AG04449 (cell line): ENCODE results near the gene GPR31.

Experiments used
- CTCF ChIA-PET: fragments of 350-600 bp; formaldehyde crosslinking; extraction: SDS; loops from one replicate; lab custom pipeline; 2021; ENCODE audit warnings: antibody characterized with exemption; lab: Yijun Ruan, JAX
- POLR2A ChIA-PET: fragments of 400-600, 350-600 bp; formaldehyde crosslinking; extraction: SDS; loops from one replicate; lab custom pipeline; 2020; ENCODE audit warnings: antibody characterized with exemption, inconsistent platforms; lab: Yijun Ruan, JAX
- DNase-seq: peaks from one replicate; pipeline ENCODE4 v3.0.0-alpha.2; 2010; ENCODE audit warnings: low read depth, low spot score
- H3K4me3 ChIP-seq: 2 replicates; pipeline ENCODE4 v1.5.1; 2011; ENCODE audit warnings: low read depth, mild to moderate bottlenecking, control low read depth, low read length
- CTCF ChIP-seq: IDR thresholded peaks from one replicate; pipeline ENCODE4 v1.5.1; 2011; ENCODE audit warnings: mild to moderate bottlenecking, moderate library complexity, low read length, control low read depth, inconsistent platforms; ENCODE audit not compliant: insufficient read depth; ENCODE audit errors: missing control alignments

GPR31 gene

GRCh38 chr6:167127785-167128531 lies 29.8 kb downstream of the GPR31 start:
- POLR2A ChIA-PET: no interaction called here
- CTCF ChIA-PET: no interaction called here
- no peak for TF ChIP-seq CTCF
- no peak overlapping the region for H3K4me3 ChIP-seq
- no peak for DNase-seq

- no peak for TF ChIP-seq CTCF
- H3K4me3 ChIP-seq: no peak overlapping the region
- DNase-seq: no peak
- ChIA-PET POLR2A (no interaction called here), CTCF (no interaction called here)
These were observed 31.9 kb downstream of the GPR31 start for GRCh38 chr6:167125855-167126349.

- DNase-seq: no peak
- POLR2A ChIA-PET: no interaction called here
- CTCF ChIA-PET: no interaction called here
These were observed 32.4 kb downstream of the GPR31 start for GRCh38 chr6:167125410-167125809.

GRCh38 chr6:167124753-167125152 lies 33.0 kb downstream of the GPR31 start:
- TF ChIP-seq CTCF: no peak
- POLR2A ChIA-PET: no interaction called here
- DNase-seq: no peak
- CTCF ChIA-PET: no interaction called here
- H3K4me3 ChIP-seq: no peak overlapping the region

More at GRCh38 chr6:167125410-167125809, 32.4 kb downstream of the GPR31 start:
- TF ChIP-seq CTCF: no peak
- H3K4me3 ChIP-seq: no peak overlapping the region

- ChIA-PET CTCF (no interaction called here), POLR2A (no interaction called here)
- DNase-seq: no peak
- no peak within 1 kb of the TSS for H3K4me3 ChIP-seq
- no peak for TF ChIP-seq CTCF
These were observed 34.7 kb downstream of the GPR31 start, which contains the start of gene CCR6 for GRCh38 chr6:167122827-167123657. CCR6 (plus strand) TSS chr6:167123096; CDS start chr6:167136135, 13,039 bp downstream.
